Measurements from ENCODE around the gene EPB41L1.

EPB41L1 gene

GRCh38 chr20:36177716-36178115 lies 23.2 kb downstream of the EPB41L1 start:
- no peak for TF ChIP-seq CTCF (IDR thresholded peaks at IDR 0.05; ENCODE audit: borderline replicate concordance, insufficient read depth, low read depth, low read length)
- H3K4me3 ChIP-seq (ENCODE audit: low read depth, low read length) = no peak overlapping the region

DNA sequence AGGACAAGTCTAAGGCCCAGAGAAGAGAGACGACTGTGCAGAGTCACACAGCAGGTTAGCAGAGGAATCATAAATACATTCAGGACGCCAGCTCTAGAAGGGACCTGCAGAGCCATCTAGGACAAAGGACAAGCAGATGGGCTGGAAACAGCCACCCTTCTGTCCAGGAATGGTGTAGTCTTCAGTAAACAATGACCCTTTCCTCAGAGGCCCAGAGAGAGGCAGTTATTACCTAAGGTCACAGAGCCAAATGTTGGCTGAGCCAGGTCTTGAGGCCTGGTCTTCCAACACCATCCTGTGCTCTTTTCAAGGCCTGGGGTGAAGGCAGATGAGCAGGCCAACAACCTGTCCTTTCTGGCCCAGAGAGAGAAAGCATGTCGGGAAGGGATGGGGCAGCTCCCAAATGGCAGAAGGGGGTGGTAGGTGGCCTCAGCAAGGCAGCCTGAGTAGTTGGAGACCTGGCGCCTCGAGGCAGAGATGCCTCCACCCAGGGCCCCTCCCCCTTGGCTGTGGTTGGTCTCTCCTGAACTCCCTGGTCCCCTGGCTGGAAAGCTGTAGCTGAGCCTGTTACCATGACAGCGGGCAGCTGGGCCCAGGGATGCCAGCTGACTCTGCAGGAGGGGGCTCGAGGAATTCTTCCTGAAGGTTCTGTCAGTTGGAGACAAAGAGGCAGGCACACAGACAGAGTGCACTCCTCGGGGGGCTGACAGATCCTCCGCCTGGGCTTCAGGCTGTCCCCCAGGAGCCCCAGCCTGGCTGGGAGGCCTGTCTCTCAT lies 24.8 kb downstream of the EPB41L1 start:
- no peak for TF ChIP-seq CTCF (IDR thresholded peaks at IDR 0.05; ENCODE audit: borderline replicate concordance, insufficient read depth, low read depth, low read length)
- H3K4me3 ChIP-seq (ENCODE audit: low read depth, low read length) = no peak overlapping the region

DNA sequence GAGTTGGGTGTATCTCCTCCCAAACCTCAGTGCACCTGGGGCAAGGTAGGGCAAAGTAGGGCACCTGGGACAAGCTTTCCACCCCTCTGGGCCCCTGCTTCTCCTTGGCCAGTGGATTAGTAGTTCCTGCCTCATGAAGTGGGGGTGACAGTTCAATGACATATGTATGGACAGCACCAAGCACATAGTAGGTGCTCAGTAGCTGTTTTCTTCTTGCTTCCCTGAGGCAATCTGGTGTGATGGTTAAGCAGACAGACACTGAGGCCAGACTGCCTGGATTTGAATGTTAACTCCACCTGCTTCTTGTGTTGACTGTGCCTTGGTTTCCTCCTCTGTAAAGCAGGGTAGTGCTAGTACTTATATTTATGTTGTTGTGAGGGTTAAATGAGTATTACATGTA lies 25.8 kb downstream of the EPB41L1 start:
- H3K4me3 ChIP-seq (ENCODE audit: low read depth, low read length) = no peak overlapping the region
- no peak for TF ChIP-seq CTCF (IDR thresholded peaks at IDR 0.05; ENCODE audit: borderline replicate concordance, insufficient read depth, low read depth, low read length)

- H3K4me3 ChIP-seq (ENCODE audit: low read depth, low read length) = no peak overlapping the region
Observed at GRCh38 chr20:36181934-36182603, 27.5 kb downstream of the EPB41L1 start.

GRCh38 chr20:36182604-36183154 lies 28.1 kb downstream of the EPB41L1 start:
- TF ChIP-seq CTCF (IDR thresholded peaks at IDR 0.05; ENCODE audit: borderline replicate concordance, insufficient read depth, low read depth, low read length) = no peak
- H3K4me3 ChIP-seq (ENCODE audit: low read depth, low read length) = no peak overlapping the region

More at GRCh38 chr20:36181934-36182603, 27.5 kb downstream of the EPB41L1 start:
- TF ChIP-seq CTCF (IDR thresholded peaks at IDR 0.05; ENCODE audit: borderline replicate concordance, insufficient read depth, low read depth, low read length) = no peak

- H3K4me3 ChIP-seq (ENCODE audit: low read depth, low read length) = no peak overlapping the region
- no peak for TF ChIP-seq CTCF (IDR thresholded peaks at IDR 0.05; ENCODE audit: borderline replicate concordance, insufficient read depth, low read depth, low read length)
Observed at GRCh38 chr20:36183155-36183944, 28.8 kb downstream of the EPB41L1 start.

Measured in GM12875 (cell line).